ENCODE results near the gene PRM3. TPM values are rescaled to one million over a fixed set of nuclear protein-coding genes. Genes with fewer than 3 reads are reported as not detected.

Gene PRM3
- total RNA-seq, 1 experiment from 2014 or later, result not detected

GRCh38 chr16:11314309-11314894 is 41.0 kb upstream of the PRM3 start:
- H3K27ac Mint-ChIP-seq (ENCODE audit: low read depth, unreplicated experiment), result no peak overlapping the region
- H3K4me1 Mint-ChIP-seq (ENCODE audit: insufficient read depth, unreplicated experiment), result peaks cover 7% of the 10 kb centered on the region
- POLR2A ChIA-PET, result no interaction called here
- H3K4me3 Mint-ChIP-seq (ENCODE audit: unreplicated experiment), result no peak overlapping the region
- no peak for DNase-seq (ENCODE audit: unreplicated experiment)
- H3K36me3 Mint-ChIP-seq (ENCODE audit: insufficient read depth, unreplicated experiment), result peaks cover 6% of the 10 kb centered on the region
- TF ChIP-seq CTCF (IDR thresholded peaks at IDR 0.05; ENCODE audit: unreplicated experiment), result no peak
- no peaks in the 10 kb centered on the region for H3K9me3 Mint-ChIP-seq (ENCODE audit: unreplicated experiment)
- BruUV-seq (replicated peaks), result no TSS peak
- H3K27me3 Mint-ChIP-seq (ENCODE audit: insufficient read depth, unreplicated experiment), result no peaks in the 10 kb centered on the region
- CTCF ChIA-PET, result interaction anchor here (0.7 kb wide), 1 partner anchor 727 kb away, joined by 4 read pairs; no protein-coding TSS in a partner anchor
- intact Hi-C loops (cut with micrococcal nuclease), result no loop called here

GRCh38 chr16:11313493-11314308 is 40.3 kb upstream of the PRM3 start:
- no peak for TF ChIP-seq CTCF (IDR thresholded peaks at IDR 0.05; ENCODE audit: unreplicated experiment)
- Mint-ChIP-seq H3K27me3 (ENCODE audit: insufficient read depth, unreplicated experiment) (no peaks in the 10 kb centered on the region), H3K36me3 (ENCODE audit: insufficient read depth, unreplicated experiment) (peaks cover 6% of the 10 kb centered on the region), H3K4me3 (ENCODE audit: unreplicated experiment) (no peak overlapping the region), H3K9me3 (ENCODE audit: unreplicated experiment) (no peaks in the 10 kb centered on the region), H3K4me1 (ENCODE audit: insufficient read depth, unreplicated experiment) (peaks cover 7% of the 10 kb centered on the region), H3K27ac (ENCODE audit: low read depth, unreplicated experiment) (no peak overlapping the region)
- DNase-seq (ENCODE audit: unreplicated experiment), result no peak
- intact Hi-C loops (cut with micrococcal nuclease), result no loop called here
- BruUV-seq (replicated peaks), result no TSS peak
- ChIA-PET CTCF (interaction anchor here (0.5 to 0.7 kb wide), 4 partner anchors 32 to 727 kb away, joined by 3 to 4 read pairs (median 4); no protein-coding TSS in a partner anchor), POLR2A (no interaction called here)

GRCh38 chr16:11312718-11313492 is 39.5 kb upstream of the PRM3 start:
- Mint-ChIP-seq H3K4me3 (ENCODE audit: unreplicated experiment) (no peak overlapping the region), H3K4me1 (ENCODE audit: insufficient read depth, unreplicated experiment) (peaks cover 7% of the 10 kb centered on the region), H3K27me3 (ENCODE audit: insufficient read depth, unreplicated experiment) (no peaks in the 10 kb centered on the region), H3K36me3 (ENCODE audit: insufficient read depth, unreplicated experiment) (peaks cover 6% of the 10 kb centered on the region), H3K9me3 (ENCODE audit: unreplicated experiment) (no peaks in the 10 kb centered on the region), H3K27ac (ENCODE audit: low read depth, unreplicated experiment) (no peak overlapping the region)
- POLR2A ChIA-PET, result interaction anchor here (0.6 kb wide), 1 partner anchor 18 kb away, joined by 3 read pairs; no protein-coding TSS in a partner anchor
- DNase-seq (ENCODE audit: unreplicated experiment), result peak; percentile 36
- intact Hi-C loops (cut with micrococcal nuclease), result no loop called here
- CTCF ChIA-PET, result interaction anchor here (0.6 to 1.5 kb wide), 4 partner anchors 95 to 359 kb away, joined by 3 to 5 read pairs (median 4); no protein-coding TSS in a partner anchor
- no TSS peak for BruUV-seq (replicated peaks)
- no peak for TF ChIP-seq CTCF (IDR thresholded peaks at IDR 0.05; ENCODE audit: unreplicated experiment)

Measured in MCF 10A (cell line).